Activated naive CD8-positive, alpha-beta T cell treated with anti-CD3 and anti-CD28 coated beads, Interleukin-2, amount 50 U/mL, for 16 hours (primary cell): ENCODE results near the gene TVP23C.

Experiments
- DNase-seq: peaks from one replicate; pipeline ENCODE4 v3.0.0-alpha.2; 2020; ENCODE audit warnings: low read depth, low spot score

The TVP23C gene

GRCh38 chr17:15465045-15465701 is 98.1 kb downstream of the TVP23C start:
- no peak for DNase-seq

- DNase-seq, result no peak
Observed at GRCh38 chr17:15464231-15464985, 98.9 kb downstream of the TVP23C start.

GRCh38 chr17:15462976-15463772 is 100.1 kb downstream of the TVP23C start:
- no peak for DNase-seq

GRCh38 chr17:15457723-15458094 is 105.6 kb downstream of the TVP23C start:
- DNase-seq, result no peak

GRCh38 chr17:15456972-15457722 is 106.1 kb downstream of the TVP23C start:
- DNase-seq, result no peak

GRCh38 chr17:15456496-15456895 is 106.8 kb downstream of the TVP23C start:
- no peak for DNase-seq

- DNase-seq, result no peak
Observed at GRCh38 chr17:15454346-15454745, 108.9 kb downstream of the TVP23C start.

- no peak for DNase-seq
Observed at GRCh38 chr17:15453782-15454181, 109.5 kb downstream of the TVP23C start.

- no peak for DNase-seq
Observed at GRCh38 chr17:15453246-15453645, 110.0 kb downstream of the TVP23C start.

- DNase-seq, result no peak
Observed at GRCh38 chr17:15452746-15453145, 110.5 kb downstream of the TVP23C start.
